ENCODE measurements around the gene ARL3. TPM values are rescaled to one million over a fixed set of nuclear protein-coding genes. Genes with fewer than 3 reads are reported as not detected.

Gene ARL3
- total RNA-seq, 1 experiment from 2014 or later = 20.7 TPM

DNA sequence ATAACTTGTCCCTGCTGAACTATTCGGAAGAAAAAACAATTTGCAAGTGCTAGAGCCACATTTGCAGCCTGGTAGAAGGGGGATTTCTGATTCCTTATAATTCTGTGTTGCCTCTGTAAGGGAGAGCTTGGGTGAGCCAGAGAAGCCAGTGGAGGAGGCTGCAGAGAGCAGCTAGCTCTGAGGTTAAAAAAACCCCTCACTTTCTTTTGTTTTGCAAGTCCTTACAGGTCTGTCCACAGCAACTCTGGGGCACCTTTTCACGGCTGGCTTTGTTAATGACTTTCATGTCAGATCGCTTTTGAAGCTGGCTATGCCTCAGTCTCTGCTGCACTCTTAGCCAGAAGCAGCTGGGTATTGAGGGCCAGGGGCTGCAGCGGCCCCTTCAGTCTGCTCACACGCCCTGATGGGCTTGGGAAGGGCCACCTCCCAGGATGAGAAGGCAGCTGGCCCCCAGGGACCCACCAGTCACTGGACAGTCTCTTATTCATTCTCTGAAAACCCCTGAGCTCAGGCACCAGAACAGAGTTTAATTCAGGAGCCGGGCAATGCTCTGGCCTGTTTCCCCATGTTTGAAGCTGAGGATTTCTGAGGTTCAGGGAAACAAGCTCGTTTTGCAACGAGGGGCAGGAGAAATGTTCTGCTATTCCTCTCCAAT, 39.1 kb downstream of the ARL3 start:
- H3K27me3 ChIP-seq (ENCODE audit: control insufficient read depth, insufficient read depth, low read length) = no peaks in the 10 kb centered on the region
- ChIA-PET CTCF (no interaction called here), POLR2A (no interaction called here)
- no peak for TF ChIP-seq SIN3A (IDR thresholded peaks at IDR 0.05; ENCODE audit: borderline replicate concordance, insufficient read depth, low read depth, low read length)
- no peak for TF ChIP-seq POLR2AphosphoS5 (IDR thresholded peaks at IDR 0.05; ENCODE audit: low read depth, low read length)
- no peak for TF ChIP-seq TCF7L2 (IDR thresholded peaks at IDR 0.05; ENCODE audit: low read depth, low read length)
- TF ChIP-seq, protein P1, sequence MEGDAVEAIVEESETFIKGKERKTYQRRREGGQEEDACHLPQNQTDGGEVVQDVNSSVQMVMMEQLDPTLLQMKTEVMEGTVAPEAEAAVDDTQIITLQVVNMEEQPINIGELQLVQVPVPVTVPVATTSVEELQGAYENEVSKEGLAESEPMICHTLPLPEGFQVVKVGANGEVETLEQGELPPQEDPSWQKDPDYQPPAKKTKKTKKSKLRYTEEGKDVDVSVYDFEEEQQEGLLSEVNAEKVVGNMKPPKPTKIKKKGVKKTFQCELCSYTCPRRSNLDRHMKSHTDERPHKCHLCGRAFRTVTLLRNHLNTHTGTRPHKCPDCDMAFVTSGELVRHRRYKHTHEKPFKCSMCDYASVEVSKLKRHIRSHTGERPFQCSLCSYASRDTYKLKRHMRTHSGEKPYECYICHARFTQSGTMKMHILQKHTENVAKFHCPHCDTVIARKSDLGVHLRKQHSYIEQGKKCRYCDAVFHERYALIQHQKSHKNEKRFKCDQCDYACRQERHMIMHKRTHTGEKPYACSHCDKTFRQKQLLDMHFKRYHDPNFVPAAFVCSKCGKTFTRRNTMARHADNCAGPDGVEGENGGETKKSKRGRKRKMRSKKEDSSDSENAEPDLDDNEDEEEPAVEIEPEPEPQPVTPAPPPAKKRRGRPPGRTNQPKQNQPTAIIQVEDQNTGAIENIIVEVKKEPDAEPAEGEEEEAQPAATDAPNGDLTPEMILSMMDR (IDR thresholded peaks at IDR 0.05) = no peak
- TF ChIP-seq, protein P2, sequence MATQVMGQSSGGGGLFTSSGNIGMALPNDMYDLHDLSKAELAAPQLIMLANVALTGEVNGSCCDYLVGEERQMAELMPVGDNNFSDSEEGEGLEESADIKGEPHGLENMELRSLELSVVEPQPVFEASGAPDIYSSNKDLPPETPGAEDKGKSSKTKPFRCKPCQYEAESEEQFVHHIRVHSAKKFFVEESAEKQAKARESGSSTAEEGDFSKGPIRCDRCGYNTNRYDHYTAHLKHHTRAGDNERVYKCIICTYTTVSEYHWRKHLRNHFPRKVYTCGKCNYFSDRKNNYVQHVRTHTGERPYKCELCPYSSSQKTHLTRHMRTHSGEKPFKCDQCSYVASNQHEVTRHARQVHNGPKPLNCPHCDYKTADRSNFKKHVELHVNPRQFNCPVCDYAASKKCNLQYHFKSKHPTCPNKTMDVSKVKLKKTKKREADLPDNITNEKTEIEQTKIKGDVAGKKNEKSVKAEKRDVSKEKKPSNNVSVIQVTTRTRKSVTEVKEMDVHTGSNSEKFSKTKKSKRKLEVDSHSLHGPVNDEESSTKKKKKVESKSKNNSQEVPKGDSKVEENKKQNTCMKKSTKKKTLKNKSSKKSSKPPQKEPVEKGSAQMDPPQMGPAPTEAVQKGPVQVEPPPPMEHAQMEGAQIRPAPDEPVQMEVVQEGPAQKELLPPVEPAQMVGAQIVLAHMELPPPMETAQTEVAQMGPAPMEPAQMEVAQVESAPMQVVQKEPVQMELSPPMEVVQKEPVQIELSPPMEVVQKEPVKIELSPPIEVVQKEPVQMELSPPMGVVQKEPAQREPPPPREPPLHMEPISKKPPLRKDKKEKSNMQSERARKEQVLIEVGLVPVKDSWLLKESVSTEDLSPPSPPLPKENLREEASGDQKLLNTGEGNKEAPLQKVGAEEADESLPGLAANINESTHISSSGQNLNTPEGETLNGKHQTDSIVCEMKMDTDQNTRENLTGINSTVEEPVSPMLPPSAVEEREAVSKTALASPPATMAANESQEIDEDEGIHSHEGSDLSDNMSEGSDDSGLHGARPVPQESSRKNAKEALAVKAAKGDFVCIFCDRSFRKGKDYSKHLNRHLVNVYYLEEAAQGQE (IDR thresholded peaks at IDR 0.05; ENCODE audit: insufficient read depth in 1 of 2, low read depth in 2 of 2, low read length in 1 of 2) = no peak
- H3K36me3 ChIP-seq (ENCODE audit: control insufficient read depth, insufficient read depth, low read length) = no peaks in the 10 kb centered on the region
- ATAC-seq (no peak), DNase-seq (ENCODE audit: low read depth, low spot score) (no peak)
- intact Hi-C loops (cut with micrococcal nuclease; ENCODE audit: unreplicated experiment) (no loop called here), in situ Hi-C loops (cut with HindIII; ENCODE audit: low pct_unique_long_range_greater_than_20kb, low sequenced_read_pairs) (no loop called here)
- no peak overlapping the region for H3K4me3 ChIP-seq (ENCODE audit: low read depth in 2 of 2, low read length in 2 of 2)
- H3K27ac ChIP-seq (ENCODE audit: low read length) = no peak overlapping the region
- no peaks in the 10 kb centered on the region for H3K4me1 ChIP-seq (ENCODE audit: control insufficient read depth, insufficient read depth, low read length)
- H3K9me3 ChIP-seq (ENCODE audit: control insufficient read depth, insufficient read depth, low read depth, low read length) = no peaks in the 10 kb centered on the region
- no TSS peak for BruUV-seq (replicated peaks)

DNA sequence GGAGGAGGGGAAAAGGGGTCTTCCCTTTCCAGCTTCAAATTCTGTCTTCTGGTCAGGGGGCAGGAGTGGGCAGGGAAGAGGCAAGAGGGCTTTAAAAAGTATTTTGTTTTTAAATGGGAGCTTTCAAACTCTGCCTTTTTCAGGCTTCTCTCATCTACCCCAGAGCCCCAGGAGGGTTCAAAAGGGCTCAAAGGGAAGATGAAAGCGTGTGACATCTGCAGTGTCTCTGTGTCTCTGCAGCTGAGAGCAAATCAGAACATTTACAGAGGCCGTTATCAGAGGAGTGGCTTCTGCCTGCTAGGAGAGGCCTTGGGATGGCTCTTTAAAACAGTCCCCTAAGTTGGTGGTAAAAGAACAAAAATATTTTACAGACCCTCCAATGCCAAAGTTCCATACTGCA, 39.6 kb downstream of the ARL3 start:
- in situ Hi-C loops (cut with HindIII; ENCODE audit: low pct_unique_long_range_greater_than_20kb, low sequenced_read_pairs) (no loop called here), intact Hi-C loops (cut with micrococcal nuclease; ENCODE audit: unreplicated experiment) (no loop called here)
- Histone ChIP-seq H3K9me3 (ENCODE audit: control insufficient read depth, insufficient read depth, low read depth, low read length) (no peaks in the 10 kb centered on the region), H3K27ac (ENCODE audit: low read length) (no peak overlapping the region), H3K27me3 (ENCODE audit: control insufficient read depth, insufficient read depth, low read length) (no peaks in the 10 kb centered on the region), H3K4me1 (ENCODE audit: control insufficient read depth, insufficient read depth, low read length) (peaks cover 3% of the 10 kb centered on the region; the same call in 1 of the 2 replicates), H3K4me3 (ENCODE audit: low read depth in 2 of 2, low read length in 2 of 2) (no peak overlapping the region), H3K36me3 (ENCODE audit: control insufficient read depth, insufficient read depth, low read length) (no peaks in the 10 kb centered on the region)
- no peak for TF ChIP-seq TCF7L2 (IDR thresholded peaks at IDR 0.05; ENCODE audit: low read depth, low read length)
- TF ChIP-seq, protein P1 (IDR thresholded peaks at IDR 0.05) = no peak
- ATAC-seq = no peak
- BruUV-seq (replicated peaks) = no TSS peak
- ChIA-PET POLR2A (interaction anchor here (0.5 kb wide), 1 partner anchor 36 kb away, joined by 4 read pairs; no protein-coding TSS in a partner anchor), CTCF (no interaction called here)
- DNase-seq (ENCODE audit: low read depth, low spot score) = no peak
